IPS DF 6.9 (cell line): ENCODE data around the gene TMED9.
"Not testable (repeated sequence)": the region's sequence is repeated elsewhere in the genome, so short reads cannot be mapped to it uniquely, and the experiment has no call there.

Experiments used
- DNase-seq: peaks from one replicate; pipeline ENCODE4 v3.0.0-alpha.2; 2013; ENCODE audit warnings: low read depth, low spot score
- H3K27ac ChIP-seq: one replicate; pipeline ENCODE4 v1.5.1; 2013; ENCODE audit warnings: low read length, control low read depth
- H3K27me3 ChIP-seq: 2 replicates; pipeline ENCODE4 v1.6.1; 2013; ENCODE audit warnings: mild to moderate bottlenecking, low read length; ENCODE audit not compliant: control insufficient read depth, insufficient read depth
- H3K36me3 ChIP-seq: 2 replicates; pipeline ENCODE4 v1.6.1; 2013; ENCODE audit warnings: low read length; ENCODE audit not compliant: control insufficient read depth, insufficient read depth
- H3K4me1 ChIP-seq: 2 replicates; pipeline ENCODE4 v1.6.1; 2013; ENCODE audit warnings: low read length; ENCODE audit not compliant: control insufficient read depth, insufficient read depth
- H3K4me3 ChIP-seq: 2 replicates; pipeline ENCODE4 v1.5.1; 2013; ENCODE audit warnings: mild to moderate bottlenecking, low read length
- H3K9me3 ChIP-seq: 2 replicates; pipeline ENCODE4 v1.6.1; 2013; ENCODE audit warnings: low read length, inconsistent platforms; ENCODE audit not compliant: control insufficient read depth, insufficient read depth
- WGBS: extraction: QIAGEN DNeasy Blood & Tissue Kit; methylation state at CpG from one replicate; pipeline ENCODE4 v1.1.7; 2013; ENCODE audit warnings: mixed read lengths, missing lambda C conversion rate; ENCODE audit not compliant: insufficient read length, insufficient coverage; 5-methylcytosine and 5-hydroxymethylcytosine counted together

TMED9 gene

GRCh38 chr5:177611446-177612214, 19.6 kb downstream of the TMED9 start:
- Histone ChIP-seq H3K27me3 (no peaks in the 10 kb centered on the region), H3K36me3 (peaks cover 5% of the 10 kb centered on the region; the same call in 1 of the 2 replicates), H3K4me3 (no peak overlapping the region), H3K9me3 (no peaks in the 10 kb centered on the region), H3K4me1 (peaks cover 3% of the 10 kb centered on the region), H3K27ac (no peak overlapping the region)
- DNase-seq = no peak
- no CpG with 5 or more reads among the region's 15 CpGs for WGBS

GRCh38 chr5:177612215-177612673, 20.2 kb downstream of the TMED9 start:
- Histone ChIP-seq H3K27me3 (no peaks in the 10 kb centered on the region), H3K27ac (no peak overlapping the region), H3K4me1 (peaks cover under 1% of the 10 kb centered on the region), H3K4me3 (no peak overlapping the region), H3K36me3 (peaks cover 5% of the 10 kb centered on the region; the same call in 1 of the 2 replicates), H3K9me3 (no peaks in the 10 kb centered on the region)
- WGBS = no CpG with 5 or more reads among the region's 6 CpGs
- no peak for DNase-seq

DNA sequence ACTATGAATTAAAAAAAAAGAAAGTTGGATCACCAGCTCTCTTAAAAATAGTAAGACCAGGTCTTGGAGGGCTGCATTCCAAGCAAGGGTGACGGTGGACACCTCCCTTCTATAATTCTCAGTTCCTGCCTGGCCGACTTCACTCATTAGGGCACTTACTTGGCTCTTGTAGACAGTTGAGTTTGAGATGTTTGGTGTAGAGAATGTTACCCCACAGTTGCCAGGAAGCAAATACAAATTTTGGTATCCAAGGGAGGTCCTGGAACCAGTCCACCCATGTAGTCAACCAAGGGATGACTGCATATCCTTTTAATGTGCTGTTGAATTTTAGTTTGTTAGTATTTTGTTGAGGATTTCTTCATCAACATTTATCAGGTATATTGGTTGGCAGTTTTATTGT, 28.6 kb downstream of the TMED9 start:
- no peaks in the 10 kb centered on the region for H3K4me1 ChIP-seq
- H3K27me3 ChIP-seq = no peaks in the 10 kb centered on the region
- no peak overlapping the region for H3K4me3 ChIP-seq
- DNase-seq = no peak
- no peak overlapping the region for H3K27ac ChIP-seq
- WGBS = no CpG with 5 or more reads among the region's 2 CpGs
- peaks cover 2% of the 10 kb centered on the region; the same call in 1 of the 2 replicates for H3K36me3 ChIP-seq
- no peaks in the 10 kb centered on the region for H3K9me3 ChIP-seq

- not testable (repeated sequence) for H3K4me3 ChIP-seq, H3K27me3 ChIP-seq, H3K27ac ChIP-seq, H3K36me3 ChIP-seq, DNase-seq, H3K9me3 ChIP-seq, H3K4me1 ChIP-seq
- no CpG with 5 or more reads among the region's 10 CpGs for WGBS
These were observed 32.2 kb downstream of the TMED9 start for GRCh38 chr5:177624172-177624571.

DNA sequence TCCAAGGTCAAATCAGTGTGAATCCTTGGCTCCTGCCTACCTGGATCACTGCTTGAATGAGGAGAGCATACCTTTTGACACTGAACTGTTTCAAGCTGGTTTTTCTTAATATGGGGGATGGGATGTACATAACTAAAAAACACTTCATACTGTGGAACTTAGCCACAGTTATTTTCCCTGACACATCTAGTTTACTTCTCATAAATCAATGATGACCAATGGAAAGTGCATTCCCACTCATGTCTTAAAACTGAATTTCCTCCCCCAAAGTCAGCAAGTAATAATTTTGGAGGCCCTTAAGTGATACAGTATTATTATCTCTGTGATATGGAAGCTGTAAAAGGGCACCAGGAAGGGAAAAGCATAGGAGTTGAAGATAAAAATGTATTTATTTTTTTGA, 38.2 kb downstream of the TMED9 start:
- H3K36me3 ChIP-seq, H3K4me3 ChIP-seq: not testable (repeated sequence)

GRCh38 chr5:177634912-177635311, 42.9 kb downstream of the TMED9 start:
- H3K9me3 ChIP-seq, H3K4me1 ChIP-seq, H3K27me3 ChIP-seq, DNase-seq, H3K36me3 ChIP-seq, H3K27ac ChIP-seq, H3K4me3 ChIP-seq: not testable (repeated sequence)
- no CpG with 5 or more reads among the region's 3 CpGs for WGBS

More for the DNA sequence above, 38.2 kb downstream of the TMED9 start:
- not testable (repeated sequence) for H3K4me1 ChIP-seq, DNase-seq, H3K27ac ChIP-seq, H3K9me3 ChIP-seq, H3K27me3 ChIP-seq

GRCh38 chr5:177645462-177645861, 53.5 kb downstream of the TMED9 start:
- not testable (repeated sequence) for H3K36me3 ChIP-seq, H3K27ac ChIP-seq, DNase-seq, H3K27me3 ChIP-seq, H3K4me1 ChIP-seq, H3K9me3 ChIP-seq, H3K4me3 ChIP-seq
- no CpG with 5 or more reads among the region's 1 CpG for WGBS
